ENCODE results near the gene UIMC1. TPM values are rescaled to one million over a fixed set of nuclear protein-coding genes. Genes with fewer than 3 reads are reported as not detected.

UIMC1 gene
- total RNA-seq, 4 donors from 2014 or later, result 12.3 to 93.2 (median 50.0) TPM

DNA sequence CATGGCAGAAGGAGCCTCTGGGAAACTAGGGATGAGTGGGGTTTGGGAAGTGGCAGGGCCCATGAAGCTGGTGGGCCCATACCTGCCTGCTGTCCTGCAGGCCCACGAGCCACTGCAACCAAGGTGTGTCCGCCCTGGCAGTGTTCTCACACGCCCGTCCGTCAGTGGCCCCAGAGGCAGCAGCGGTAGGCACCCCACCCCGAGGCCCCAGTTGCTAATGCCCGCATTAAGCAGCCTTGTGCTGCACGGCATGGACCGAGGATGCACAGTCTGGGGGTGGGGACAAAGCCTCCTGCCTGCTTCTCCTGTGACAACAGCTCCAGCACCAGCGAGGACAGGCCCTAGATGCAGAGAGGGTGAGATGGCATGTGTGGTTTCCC, 148.7 kb downstream of the UIMC1 start:
- Histone ChIP-seq H3K27me3 (no peaks in the 10 kb centered on the region), H3K27ac (no peak overlapping the region), H3K4me3 (no peak overlapping the region), H3K36me3 (no peaks in the 10 kb centered on the region), H3K4me1 (no peaks in the 10 kb centered on the region), H3K9me3 (no peaks in the 10 kb centered on the region)
- no peak for DNase-seq
- TF ChIP-seq, protein P1, sequence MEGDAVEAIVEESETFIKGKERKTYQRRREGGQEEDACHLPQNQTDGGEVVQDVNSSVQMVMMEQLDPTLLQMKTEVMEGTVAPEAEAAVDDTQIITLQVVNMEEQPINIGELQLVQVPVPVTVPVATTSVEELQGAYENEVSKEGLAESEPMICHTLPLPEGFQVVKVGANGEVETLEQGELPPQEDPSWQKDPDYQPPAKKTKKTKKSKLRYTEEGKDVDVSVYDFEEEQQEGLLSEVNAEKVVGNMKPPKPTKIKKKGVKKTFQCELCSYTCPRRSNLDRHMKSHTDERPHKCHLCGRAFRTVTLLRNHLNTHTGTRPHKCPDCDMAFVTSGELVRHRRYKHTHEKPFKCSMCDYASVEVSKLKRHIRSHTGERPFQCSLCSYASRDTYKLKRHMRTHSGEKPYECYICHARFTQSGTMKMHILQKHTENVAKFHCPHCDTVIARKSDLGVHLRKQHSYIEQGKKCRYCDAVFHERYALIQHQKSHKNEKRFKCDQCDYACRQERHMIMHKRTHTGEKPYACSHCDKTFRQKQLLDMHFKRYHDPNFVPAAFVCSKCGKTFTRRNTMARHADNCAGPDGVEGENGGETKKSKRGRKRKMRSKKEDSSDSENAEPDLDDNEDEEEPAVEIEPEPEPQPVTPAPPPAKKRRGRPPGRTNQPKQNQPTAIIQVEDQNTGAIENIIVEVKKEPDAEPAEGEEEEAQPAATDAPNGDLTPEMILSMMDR (IDR thresholded peaks at IDR 0.05), result no peak
- TF ChIP-seq POLR2A (IDR thresholded peaks at IDR 0.05), result no peak
- intact Hi-C loops (cut with DNase I; ENCODE audit: low total_unique reads), result no loop called here

DNA sequence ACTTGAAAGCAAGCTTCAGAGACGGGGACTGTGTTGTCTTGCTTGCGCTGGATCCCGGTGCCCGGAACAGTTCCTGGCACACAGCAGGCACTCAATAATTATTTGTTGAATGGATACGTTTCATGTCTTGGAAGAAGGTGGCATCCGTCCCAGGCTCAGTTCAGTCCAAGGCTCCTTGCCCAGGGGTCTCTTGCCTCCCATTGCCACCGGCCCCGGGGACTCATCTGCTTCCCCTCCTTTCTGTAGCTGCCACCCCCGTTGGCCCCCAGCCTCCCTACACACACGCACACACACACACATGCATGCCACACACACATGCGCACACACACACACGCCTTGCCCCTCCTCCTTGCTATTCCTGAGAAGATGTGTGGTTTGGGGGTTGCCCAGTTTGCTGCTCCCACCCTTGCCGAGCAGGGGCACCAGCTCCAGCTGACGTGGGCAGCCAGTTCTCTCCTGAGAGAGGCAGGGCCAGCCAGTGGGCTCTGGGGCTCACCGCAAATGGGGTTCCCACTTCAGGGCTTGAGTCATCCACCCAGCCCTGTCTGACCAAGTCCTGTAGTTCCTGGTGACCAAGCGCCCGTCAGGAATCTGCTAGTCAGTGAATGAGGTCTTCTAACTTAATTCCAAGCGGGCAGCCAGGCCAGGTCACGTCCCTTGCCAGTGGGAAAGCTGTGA, 149.2 kb downstream of the UIMC1 start:
- H3K9me3 ChIP-seq, result no peaks in the 10 kb centered on the region
- no peak for TF ChIP-seq POLR2A (IDR thresholded peaks at IDR 0.05)
- TF ChIP-seq, protein P1 (IDR thresholded peaks at IDR 0.05), result no peak
- no peaks in the 10 kb centered on the region for H3K36me3 ChIP-seq
- H3K4me3 ChIP-seq, result no peak overlapping the region
- no peaks in the 10 kb centered on the region for H3K27me3 ChIP-seq
- H3K27ac ChIP-seq, result no peak overlapping the region
- no peaks in the 10 kb centered on the region for H3K4me1 ChIP-seq
- DNase-seq, result no peak
- intact Hi-C loops (cut with DNase I; ENCODE audit: low total_unique reads), result no loop called here

DNA sequence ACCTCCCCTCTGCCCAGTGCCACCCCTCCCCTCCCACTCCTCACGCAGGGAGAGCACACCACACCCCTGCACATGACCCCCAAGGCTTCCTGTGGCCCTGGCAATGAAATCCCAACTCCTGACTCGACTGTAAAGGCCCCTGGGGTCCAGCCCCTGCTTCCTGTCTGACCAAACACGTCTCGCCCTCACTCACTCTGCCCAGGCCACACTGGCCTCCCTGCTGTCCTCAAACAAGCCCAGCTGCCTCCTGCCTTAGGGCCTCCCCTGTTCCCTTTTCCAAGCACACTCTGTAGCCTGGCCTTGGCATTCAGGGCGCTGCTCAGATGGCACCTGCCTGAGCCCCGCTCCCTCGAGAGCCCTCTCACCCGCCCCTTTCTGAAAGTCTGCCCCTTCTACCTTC, 149.8 kb downstream of the UIMC1 start:
- no peaks in the 10 kb centered on the region for H3K9me3 ChIP-seq
- no peaks in the 10 kb centered on the region for H3K4me1 ChIP-seq
- no peak for TF ChIP-seq POLR2A (IDR thresholded peaks at IDR 0.05)
- TF ChIP-seq, protein P1 (IDR thresholded peaks at IDR 0.05), result no peak
- no peaks in the 10 kb centered on the region for H3K36me3 ChIP-seq
- intact Hi-C loops (cut with DNase I; ENCODE audit: low total_unique reads), result no loop called here
- no peak overlapping the region for H3K27ac ChIP-seq
- DNase-seq, result no peak
- H3K27me3 ChIP-seq, result peaks cover 0 to under 1% of the 10 kb centered on the region in 2 donors
- no peak overlapping the region for H3K4me3 ChIP-seq

DNA sequence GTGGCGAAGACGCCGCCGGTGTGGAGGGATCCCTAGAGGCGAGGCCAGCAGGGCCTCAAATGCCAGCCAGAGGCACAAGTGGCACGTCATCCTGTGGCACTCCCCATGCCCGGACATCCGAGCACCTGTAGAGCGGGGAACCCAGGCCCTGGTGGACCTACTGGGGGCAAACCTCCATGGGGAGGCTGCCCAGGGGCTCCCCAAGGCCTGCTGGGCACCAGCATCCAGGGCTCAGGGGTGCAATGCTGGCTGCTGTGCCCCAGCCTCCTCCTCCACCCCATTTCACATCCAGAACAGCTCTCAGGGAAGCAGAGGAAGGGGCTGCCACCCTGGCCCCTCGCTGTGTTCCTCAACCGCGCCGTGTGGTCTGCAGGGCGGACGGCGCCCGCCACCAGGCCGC, 151.0 kb downstream of the UIMC1 start:
- H3K4me3 ChIP-seq, result no peak overlapping the region
- no peaks in the 10 kb centered on the region for H3K9me3 ChIP-seq
- no peak for DNase-seq
- H3K27me3 ChIP-seq, result peaks cover 0 to 3% of the 10 kb centered on the region in 2 donors
- H3K4me1 ChIP-seq, result no peaks in the 10 kb centered on the region
- H3K27ac ChIP-seq, result no peak overlapping the region
- no peak for TF ChIP-seq POLR2A (IDR thresholded peaks at IDR 0.05)
- TF ChIP-seq, protein P1 (IDR thresholded peaks at IDR 0.05), result no peak
- intact Hi-C loops (cut with DNase I; ENCODE audit: low total_unique reads), result no loop called here
- no peaks in the 10 kb centered on the region for H3K36me3 ChIP-seq

Other genes with a start within 250 kb of the UIMC1 start
- under 1 TPM in 1 of 4 donors, not detected in 3; 0.48 TPM for gene UNC5A, start 196.2 kb downstream of the UIMC1 start, total RNA-seq
- 1 to 10 TPM; 1.5 to 6.9 (median 3.4) TPM for gene HK3, start 107.4 kb downstream of the UIMC1 start, total RNA-seq
- 10 to 100 TPM; 10.5 to 38.5 (median 29.2) TPM for gene ZNF346, start 15.9 kb upstream of the UIMC1 start, total RNA-seq
- gene FGFR4, start 80.1 kb upstream of the UIMC1 start, total RNA-seq, result 10 to 100 TPM in 1 of 4 donors, 1 to 10 TPM in 1, under 1 TPM in 2; under 0.01 to 18.8 (median 1.5) TPM
- 100 to 1,000 TPM in 2 of 4 donors, 10 to 100 TPM in 2; 24.1 to 132 (median 64.6) TPM for gene NSD1, start 127.0 kb upstream of the UIMC1 start, total RNA-seq